Osteocyte (in vitro differentiated cells): ENCODE measurements around the gene ECM2. TPM values are rescaled to one million over a fixed set of nuclear protein-coding genes. Genes with fewer than 3 reads are reported as not detected.

Experiments
- DNase-seq: peaks from one replicate; pipeline ENCODE4 v3.0.0; 2021; ENCODE audit warnings: mixed read lengths; ENCODE audit not compliant: unreplicated experiment; ENCODE audit errors: extremely low spot score
- H3K27ac Mint-ChIP-seq: one replicate; pipeline ENCODE4 v1.8.0; 2021; ENCODE audit warnings: mild to moderate bottlenecking, mixed read lengths; ENCODE audit not compliant: unreplicated experiment
- H3K27me3 Mint-ChIP-seq: one replicate; pipeline ENCODE4 v1.8.0; 2021; ENCODE audit warnings: mixed read lengths; ENCODE audit not compliant: unreplicated experiment
- H3K36me3 Mint-ChIP-seq: one replicate; pipeline ENCODE4 v1.8.0; 2021; ENCODE audit warnings: mixed read lengths; ENCODE audit not compliant: unreplicated experiment
- H3K4me1 Mint-ChIP-seq: one replicate; pipeline ENCODE4 v1.8.0; 2021; ENCODE audit warnings: mixed read lengths; ENCODE audit not compliant: unreplicated experiment
- H3K4me3 Mint-ChIP-seq: one replicate; pipeline ENCODE4 v1.8.0; 2021; ENCODE audit warnings: mild to moderate bottlenecking, moderate library complexity, mixed read lengths; ENCODE audit not compliant: unreplicated experiment
- H3K9me3 Mint-ChIP-seq: one replicate; pipeline ENCODE4 v1.8.0; 2021; ENCODE audit warnings: mixed read lengths; ENCODE audit not compliant: unreplicated experiment
- total RNA-seq: library from RNA; stranded (reverse); gene quantifications from 2 replicates; pipeline ENCODE4 v1.2.1, GENCODE V29; 2021
- TF ChIP-seq, protein P1 (sequence below): fragments of 200-600 bp; sonication (generic); IDR thresholded peaks from 2 replicates; pipeline ENCODE4 v1.5.0; 2021; ENCODE audit warnings: antibody characterized with exemption, mild to moderate bottlenecking, moderate library complexity

ECM2 gene
- total RNA-seq, 1 donor from 2014 or later, result 53.3 TPM

DNA sequence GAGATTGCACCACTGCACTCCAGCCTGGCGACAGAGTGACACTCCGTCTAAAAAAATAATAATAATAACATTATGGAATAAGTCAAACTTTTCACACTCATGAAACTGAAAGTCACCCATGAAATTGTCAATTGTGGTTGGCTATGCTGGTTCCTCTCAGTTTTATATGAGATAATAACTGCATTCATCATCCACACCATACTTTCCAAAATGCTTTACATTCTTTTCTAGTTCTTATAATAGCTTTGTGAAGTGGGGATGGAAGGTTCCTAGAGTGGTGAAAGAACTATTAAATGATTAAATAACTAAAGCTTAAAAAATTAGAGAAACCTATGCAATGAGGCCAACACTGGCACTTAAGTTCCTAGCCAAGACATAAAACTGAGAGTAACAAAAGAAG is 40.9 kb downstream of the ECM2 start:
- no peak for DNase-seq

DNA sequence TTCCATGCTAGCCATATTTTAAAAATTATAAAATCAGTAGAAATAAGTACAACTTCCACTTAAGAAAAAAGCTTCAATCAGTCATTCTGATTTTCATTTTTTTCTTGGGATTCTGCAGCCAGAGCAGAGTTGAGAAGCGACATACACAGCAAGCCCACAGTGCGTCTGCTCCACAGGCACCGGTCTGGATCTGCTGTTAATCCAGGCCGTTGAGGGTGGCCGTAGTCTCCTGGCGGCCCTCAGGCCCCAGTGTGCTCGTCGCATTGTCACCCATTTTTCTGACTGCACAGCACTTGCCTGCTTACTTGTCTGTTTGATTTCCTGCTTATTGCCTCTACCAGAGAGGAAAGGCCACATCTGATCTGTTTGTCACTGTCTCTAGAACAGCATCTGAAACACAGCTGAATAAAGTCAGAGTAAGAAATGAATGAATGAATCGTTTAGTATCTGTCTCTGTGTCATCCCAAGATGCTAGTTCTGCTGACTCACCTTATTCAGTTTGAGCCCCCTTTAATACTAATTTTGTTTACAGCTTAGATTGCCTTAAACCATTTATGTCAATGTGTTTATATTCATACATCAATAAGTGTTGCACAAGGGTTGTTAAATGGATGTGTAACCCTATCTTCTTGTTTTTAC is 41.9 kb downstream of the ECM2 start:
- Mint-ChIP-seq H3K36me3 (peaks cover 10% of the 10 kb centered on the region), H3K4me3 (no peak overlapping the region), H3K27ac (no peak overlapping the region), H3K9me3 (no peaks in the 10 kb centered on the region), H3K27me3 (no peaks in the 10 kb centered on the region), H3K4me1 (peaks cover 57% of the 10 kb centered on the region)
- TF ChIP-seq, protein P1, sequence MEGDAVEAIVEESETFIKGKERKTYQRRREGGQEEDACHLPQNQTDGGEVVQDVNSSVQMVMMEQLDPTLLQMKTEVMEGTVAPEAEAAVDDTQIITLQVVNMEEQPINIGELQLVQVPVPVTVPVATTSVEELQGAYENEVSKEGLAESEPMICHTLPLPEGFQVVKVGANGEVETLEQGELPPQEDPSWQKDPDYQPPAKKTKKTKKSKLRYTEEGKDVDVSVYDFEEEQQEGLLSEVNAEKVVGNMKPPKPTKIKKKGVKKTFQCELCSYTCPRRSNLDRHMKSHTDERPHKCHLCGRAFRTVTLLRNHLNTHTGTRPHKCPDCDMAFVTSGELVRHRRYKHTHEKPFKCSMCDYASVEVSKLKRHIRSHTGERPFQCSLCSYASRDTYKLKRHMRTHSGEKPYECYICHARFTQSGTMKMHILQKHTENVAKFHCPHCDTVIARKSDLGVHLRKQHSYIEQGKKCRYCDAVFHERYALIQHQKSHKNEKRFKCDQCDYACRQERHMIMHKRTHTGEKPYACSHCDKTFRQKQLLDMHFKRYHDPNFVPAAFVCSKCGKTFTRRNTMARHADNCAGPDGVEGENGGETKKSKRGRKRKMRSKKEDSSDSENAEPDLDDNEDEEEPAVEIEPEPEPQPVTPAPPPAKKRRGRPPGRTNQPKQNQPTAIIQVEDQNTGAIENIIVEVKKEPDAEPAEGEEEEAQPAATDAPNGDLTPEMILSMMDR, result no peak
- DNase-seq, result no peak

More for the DNA sequence above, 40.9 kb downstream of the ECM2 start:
- Mint-ChIP-seq H3K4me1 (peaks cover 56% of the 10 kb centered on the region), H3K27ac (peak overlapping the region; percentile 52), H3K4me3 (no peak overlapping the region), H3K27me3 (no peaks in the 10 kb centered on the region), H3K9me3 (no peaks in the 10 kb centered on the region), H3K36me3 (peaks cover 13% of the 10 kb centered on the region)
- TF ChIP-seq, protein P1, result no peak

DNA sequence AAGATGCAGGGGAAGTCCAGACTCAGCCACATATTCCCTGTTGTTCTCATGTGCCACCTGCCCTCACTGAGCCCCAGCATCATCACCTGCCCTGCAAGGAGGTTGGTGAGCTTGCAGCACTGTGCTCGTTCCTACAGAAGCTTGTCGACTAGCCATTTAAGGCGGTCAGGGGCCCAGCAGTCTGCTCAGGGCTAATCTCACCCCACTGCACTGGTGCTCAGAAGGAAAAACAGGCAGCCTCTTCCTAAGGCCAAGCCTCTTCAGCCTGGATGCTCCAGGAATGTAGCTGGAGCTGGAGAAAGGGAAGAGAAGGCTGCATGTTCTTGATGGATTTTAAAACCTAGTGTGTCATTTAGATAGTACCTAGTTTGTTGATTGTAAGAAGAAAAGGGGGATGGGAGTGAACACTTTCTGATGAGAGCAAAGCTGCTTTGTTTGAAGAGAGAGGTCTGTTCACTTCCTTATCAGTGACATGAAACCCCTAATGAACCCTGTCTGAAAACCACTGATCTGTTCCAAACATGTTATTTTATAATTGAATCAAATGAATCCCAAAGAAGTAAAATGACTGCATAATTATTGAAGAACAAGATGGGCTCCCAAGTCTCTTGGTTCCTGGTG is 42.9 kb downstream of the ECM2 start:
- no peaks in the 10 kb centered on the region for H3K9me3 Mint-ChIP-seq
- DNase-seq, result no peak
- no peak overlapping the region for H3K27ac Mint-ChIP-seq
- H3K36me3 Mint-ChIP-seq, result peaks cover 7% of the 10 kb centered on the region
- H3K4me1 Mint-ChIP-seq, result peaks cover 61% of the 10 kb centered on the region
- H3K4me3 Mint-ChIP-seq, result no peak overlapping the region
- H3K27me3 Mint-ChIP-seq, result no peaks in the 10 kb centered on the region
- TF ChIP-seq, protein P1, result no peak

DNA sequence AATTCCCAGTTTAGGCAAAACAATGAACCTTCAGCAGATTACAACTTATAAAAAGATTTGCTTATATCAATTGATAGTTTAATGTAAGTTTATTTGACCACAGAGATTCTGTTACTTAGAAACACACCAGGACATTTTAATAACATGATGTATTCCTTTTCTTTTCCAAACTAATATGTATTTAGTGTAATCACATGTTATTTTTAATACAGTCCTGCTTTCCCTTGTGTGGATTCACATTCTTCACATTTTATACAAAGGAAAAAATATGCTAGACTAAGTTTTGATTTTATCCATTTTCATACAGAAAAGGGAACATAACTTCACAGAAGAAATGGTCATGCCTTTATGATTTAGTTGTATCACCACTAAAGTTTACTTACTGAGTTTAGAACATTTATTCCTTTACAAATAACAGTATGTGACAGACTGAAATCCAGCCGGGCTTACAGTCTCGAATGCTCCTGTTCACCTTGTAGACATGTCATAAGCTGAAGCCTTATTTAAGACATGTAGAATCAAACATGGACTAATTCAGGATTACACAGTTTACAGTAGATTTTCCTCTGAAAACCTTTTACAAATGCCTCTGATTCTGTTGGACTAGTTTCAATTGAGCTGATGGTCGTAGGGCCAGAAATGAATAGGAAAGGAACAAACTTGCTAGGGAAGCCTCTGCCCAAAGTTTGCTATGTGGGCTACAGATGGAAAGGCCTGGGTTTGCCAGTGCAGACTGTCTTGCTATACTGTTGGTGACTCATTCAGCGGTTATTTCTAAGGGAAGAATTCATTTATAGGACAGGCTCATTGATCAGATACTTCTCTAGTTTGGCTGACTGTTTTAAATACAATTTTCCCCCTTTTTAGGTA is 46.9 kb downstream of the ECM2 start:
- Mint-ChIP-seq H3K36me3 (no peaks in the 10 kb centered on the region), H3K27me3 (no peaks in the 10 kb centered on the region), H3K4me1 (peaks cover 56% of the 10 kb centered on the region), H3K4me3 (no peak overlapping the region), H3K27ac (peak overlapping the region; percentile 88), H3K9me3 (no peaks in the 10 kb centered on the region)
- no peak for DNase-seq
- TF ChIP-seq, protein P1, result no peak

DNA sequence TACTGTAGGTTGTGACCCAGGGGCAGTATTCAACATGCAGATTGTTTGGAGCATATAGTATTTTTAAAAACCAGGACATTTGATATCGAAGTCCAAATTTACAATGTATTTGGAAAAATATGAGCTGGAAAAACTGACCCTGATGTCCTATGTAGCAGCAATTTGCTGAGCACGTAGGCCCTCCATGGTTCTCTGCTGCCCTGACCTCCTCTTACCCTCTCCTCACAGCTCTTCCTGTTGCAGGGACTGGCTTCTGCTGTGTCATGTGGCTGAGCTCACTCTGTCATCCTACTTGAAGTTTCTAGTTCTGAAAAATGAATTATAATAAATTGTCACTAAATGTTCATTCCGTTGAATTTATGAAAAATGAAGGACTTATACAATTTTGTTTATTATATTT is 49.4 kb downstream of the ECM2 start:
- Mint-ChIP-seq H3K9me3 (no peaks in the 10 kb centered on the region), H3K27me3 (no peaks in the 10 kb centered on the region), H3K36me3 (no peaks in the 10 kb centered on the region), H3K4me3 (no peak overlapping the region), H3K4me1 (peaks cover 76% of the 10 kb centered on the region), H3K27ac (peak overlapping the region; percentile 38)
- TF ChIP-seq, protein P1, result no peak
- no peak for DNase-seq
